ENCODE results near the gene IFT80. TPM values are rescaled to one million over a fixed set of nuclear protein-coding genes. Genes with fewer than 3 reads are reported as not detected.

IFT80 gene
- total RNA-seq, 1 donor from 2014 or later, result 43.3 TPM

GRCh38 chr3:160379628-160380214 lies 19.3 kb downstream of the IFT80 start:
- no peak for DNase-seq (ENCODE audit: extremely low spot score, unreplicated experiment)
- peaks cover 2% of the 10 kb centered on the region for H3K4me1 Mint-ChIP-seq (ENCODE audit: unreplicated experiment)
- H3K27me3 Mint-ChIP-seq (ENCODE audit: unreplicated experiment), result no peaks in the 10 kb centered on the region
- H3K4me3 Mint-ChIP-seq (ENCODE audit: unreplicated experiment), result no peak overlapping the region
- peaks cover 34% of the 10 kb centered on the region for H3K36me3 Mint-ChIP-seq (ENCODE audit: unreplicated experiment)
- no peaks in the 10 kb centered on the region for H3K9me3 Mint-ChIP-seq (ENCODE audit: unreplicated experiment)
- no peak for TF ChIP-seq CTCF (IDR thresholded peaks at IDR 0.05)
- H3K27ac Mint-ChIP-seq (ENCODE audit: unreplicated experiment), result no peak overlapping the region

DNA sequence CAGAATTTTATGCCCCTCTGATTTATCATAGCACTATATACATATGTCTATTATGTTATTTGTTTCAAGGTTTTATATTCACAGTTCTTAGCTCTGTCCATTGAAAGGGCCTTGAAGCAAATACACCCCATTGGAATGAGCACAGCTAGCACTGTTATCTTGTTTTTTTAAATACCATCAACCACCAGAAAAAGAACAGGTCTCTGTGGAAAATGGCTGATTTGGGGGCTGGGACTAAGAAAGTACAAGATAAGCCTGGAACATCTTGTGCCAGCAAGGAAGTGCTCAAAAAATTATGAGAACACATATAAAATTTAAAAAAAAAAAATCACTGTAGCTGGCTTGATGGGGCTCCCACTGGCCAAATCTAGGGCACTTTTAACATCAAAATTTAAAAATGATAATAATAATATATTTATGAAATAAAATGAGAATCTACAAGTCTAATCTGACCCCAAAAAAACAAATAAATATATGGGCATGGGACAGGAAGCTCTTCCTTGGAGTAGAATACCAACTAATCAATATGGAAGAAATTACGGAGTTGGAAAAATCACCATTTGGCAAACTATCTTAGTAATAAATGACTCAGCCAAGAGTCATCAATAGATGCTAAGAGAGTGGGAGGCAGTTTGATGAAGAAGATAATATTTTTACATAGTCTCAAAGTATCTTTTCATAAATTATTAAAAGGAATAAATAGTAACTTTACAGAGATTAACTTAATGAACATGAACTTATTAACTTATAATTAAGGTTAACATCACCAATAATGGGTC lies 20.5 kb downstream of the IFT80 start:
- Mint-ChIP-seq H3K9me3 (ENCODE audit: unreplicated experiment) (no peaks in the 10 kb centered on the region), H3K4me3 (ENCODE audit: unreplicated experiment) (no peak overlapping the region), H3K27ac (ENCODE audit: unreplicated experiment) (no peak overlapping the region), H3K36me3 (ENCODE audit: unreplicated experiment) (peaks cover 45% of the 10 kb centered on the region), H3K4me1 (ENCODE audit: unreplicated experiment) (peaks cover 8% of the 10 kb centered on the region), H3K27me3 (ENCODE audit: unreplicated experiment) (no peaks in the 10 kb centered on the region)
- no peak for TF ChIP-seq CTCF (IDR thresholded peaks at IDR 0.05)
- no peak for DNase-seq (ENCODE audit: extremely low spot score, unreplicated experiment)

GRCh38 chr3:160376681-160377080 lies 22.3 kb downstream of the IFT80 start:
- Mint-ChIP-seq H3K9me3 (ENCODE audit: unreplicated experiment) (no peaks in the 10 kb centered on the region), H3K27ac (ENCODE audit: unreplicated experiment) (no peak overlapping the region), H3K4me3 (ENCODE audit: unreplicated experiment) (no peak overlapping the region), H3K36me3 (ENCODE audit: unreplicated experiment) (peaks cover 44% of the 10 kb centered on the region), H3K27me3 (ENCODE audit: unreplicated experiment) (no peaks in the 10 kb centered on the region), H3K4me1 (ENCODE audit: unreplicated experiment) (peaks cover 14% of the 10 kb centered on the region)
- no peak for TF ChIP-seq CTCF (IDR thresholded peaks at IDR 0.05)
- DNase-seq (ENCODE audit: extremely low spot score, unreplicated experiment), result no peak

DNA sequence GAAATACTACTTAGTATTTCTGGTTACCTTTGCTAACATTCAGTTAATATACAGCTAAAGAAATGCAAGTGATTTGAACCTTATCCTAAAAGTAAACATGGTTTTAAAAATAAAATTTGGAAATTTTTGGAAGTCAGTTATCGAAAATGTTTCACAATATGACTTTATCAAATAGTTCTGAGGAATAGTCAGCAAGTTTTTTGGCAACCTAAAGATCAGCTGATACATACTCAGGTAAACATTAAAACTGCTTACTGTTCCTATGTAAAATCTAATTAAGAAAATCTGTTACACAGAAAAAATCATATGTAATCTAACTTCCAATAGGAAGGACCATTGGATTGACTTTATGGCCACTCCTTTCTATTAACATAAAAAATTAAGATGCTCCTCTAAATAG lies 24.1 kb downstream of the IFT80 start:
- Mint-ChIP-seq H3K4me3 (ENCODE audit: unreplicated experiment) (no peak overlapping the region), H3K36me3 (ENCODE audit: unreplicated experiment) (peaks cover 42% of the 10 kb centered on the region), H3K27ac (ENCODE audit: unreplicated experiment) (no peak overlapping the region), H3K27me3 (ENCODE audit: unreplicated experiment) (no peaks in the 10 kb centered on the region), H3K4me1 (ENCODE audit: unreplicated experiment) (peaks cover 14% of the 10 kb centered on the region), H3K9me3 (ENCODE audit: unreplicated experiment) (no peaks in the 10 kb centered on the region)
- TF ChIP-seq CTCF (IDR thresholded peaks at IDR 0.05), result no peak
- no peak for DNase-seq (ENCODE audit: extremely low spot score, unreplicated experiment)

GRCh38 chr3:160374472-160374871 lies 24.6 kb downstream of the IFT80 start:
- no peak for DNase-seq (ENCODE audit: extremely low spot score, unreplicated experiment)
- Mint-ChIP-seq H3K4me1 (ENCODE audit: unreplicated experiment) (peaks cover 12% of the 10 kb centered on the region), H3K36me3 (ENCODE audit: unreplicated experiment) (peaks cover 42% of the 10 kb centered on the region), H3K27me3 (ENCODE audit: unreplicated experiment) (no peaks in the 10 kb centered on the region), H3K4me3 (ENCODE audit: unreplicated experiment) (no peak overlapping the region), H3K27ac (ENCODE audit: unreplicated experiment) (no peak overlapping the region), H3K9me3 (ENCODE audit: unreplicated experiment) (no peaks in the 10 kb centered on the region)
- TF ChIP-seq CTCF (IDR thresholded peaks at IDR 0.05), result no peak

Data from osteocyte (in vitro differentiated cells).